Activated CD8-positive, alpha-beta T cell treated with anti-CD3 and anti-CD28 coated beads for 36 hours (primary cell): ENCODE measurements around the gene NRP1. TPM values are rescaled to one million over a fixed set of nuclear protein-coding genes. Genes with fewer than 3 reads are reported as not detected.

Experiments used
- ATAC-seq: fragments of 200-7000 bp; cut with Tn5 transposase; one replicate; pipeline ENCODE4 v1.10.0; 2021; ENCODE audit warnings: mild to moderate bottlenecking, moderate library complexity
- CTCF ChIA-PET: fragments of 350-600 bp; sonication (Branson Sonifier 250); formaldehyde crosslinking; loops from one replicate; lab custom pipeline; 2021; ENCODE audit warnings: antibody characterized with exemption; lab: Charles Lee
- POLR2A ChIA-PET: fragments of 350-600 bp; sonication (Branson Sonifier 250); formaldehyde crosslinking; loops from one replicate; lab custom pipeline; 2021; ENCODE audit warnings: antibody characterized with exemption; lab: Charles Lee
- DNase-seq: peaks from one replicate; pipeline ENCODE4 v3.0.0-alpha.2; 2020
- H3K27ac Mint-ChIP-seq: one replicate; pipeline ENCODE4 v1.8.0; 2021; ENCODE audit warnings: mild to moderate bottlenecking, mixed read lengths
- H3K27me3 Mint-ChIP-seq: one replicate; pipeline ENCODE4 v1.8.0; 2021; ENCODE audit warnings: mixed read lengths
- H3K36me3 Mint-ChIP-seq: one replicate; pipeline ENCODE4 v1.8.0; 2021; ENCODE audit warnings: low read depth, mixed read lengths
- H3K4me1 Mint-ChIP-seq: one replicate; pipeline ENCODE4 v1.8.0; 2021; ENCODE audit warnings: low read depth, mixed read lengths
- H3K4me3 Mint-ChIP-seq: one replicate; pipeline ENCODE4 v1.8.0; 2021; ENCODE audit warnings: mild to moderate bottlenecking, moderate library complexity, mixed read lengths
- H3K9me3 Mint-ChIP-seq: one replicate; pipeline ENCODE4 v1.8.0; 2021; ENCODE audit warnings: mixed read lengths
- intact Hi-C: fragments of 100-400 bp; cut with micrococcal nuclease; formaldehyde crosslinking; loops from one replicate; pipeline ENCODE4 v1.10.0; 2022
- total RNA-seq, 2 experiments: library from RNA; stranded (reverse); gene quantifications; one replicate each; pipeline ENCODE4 v1.2.3, GENCODE V29; 2021
- TF ChIP-seq, protein P1 (sequence below): fragments of 200-600 bp; IDR thresholded peaks from one replicate; pipeline ENCODE4 v1.8.0; 2022; ENCODE audit warnings: antibody characterized with exemption, mild to moderate bottlenecking

NRP1 gene
- total RNA-seq, 2 experiments from 2014 or later: 0.22 to 0.79 TPM

DNA sequence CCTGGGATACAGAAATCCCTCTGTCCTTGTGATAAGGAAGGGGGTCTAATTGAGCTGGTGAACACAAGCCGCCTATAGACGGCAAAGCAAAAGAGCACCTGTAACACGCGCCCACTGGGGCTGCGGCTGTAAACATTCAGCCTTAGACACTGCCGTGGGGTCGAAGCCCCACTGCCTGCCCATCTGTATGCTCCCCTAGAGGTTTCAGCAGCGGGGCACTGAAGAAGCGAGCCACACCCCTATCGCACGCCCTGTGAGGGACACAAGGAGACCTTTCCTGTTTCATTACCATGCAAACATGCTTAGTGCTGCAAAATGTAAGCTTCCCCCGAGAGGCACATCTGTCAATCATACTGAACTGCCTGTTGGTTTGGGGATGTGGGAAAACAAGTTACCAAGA is 82.1 kb downstream of the NRP1 start:
- ChIA-PET POLR2A (interaction anchor here (0.9 kb wide), 1 partner anchor 10 kb away, joined by 3 read pairs; no protein-coding TSS in a partner anchor), CTCF (interaction anchor here (1.4 kb wide), 1 partner anchor 59 kb away, joined by 3 read pairs; no protein-coding TSS in a partner anchor)
- ATAC-seq (peak; percentile 28), DNase-seq (peak; percentile 22)
- Mint-ChIP-seq H3K4me1 (peaks cover 58% of the 10 kb centered on the region), H3K9me3 (peaks cover 4% of the 10 kb centered on the region), H3K4me3 (peak overlapping the region; percentile 9), H3K27ac (peak overlapping the region; percentile 73), H3K27me3 (peaks cover 1% of the 10 kb centered on the region), H3K36me3 (peaks cover 1% of the 10 kb centered on the region)
- TF ChIP-seq, protein P1, sequence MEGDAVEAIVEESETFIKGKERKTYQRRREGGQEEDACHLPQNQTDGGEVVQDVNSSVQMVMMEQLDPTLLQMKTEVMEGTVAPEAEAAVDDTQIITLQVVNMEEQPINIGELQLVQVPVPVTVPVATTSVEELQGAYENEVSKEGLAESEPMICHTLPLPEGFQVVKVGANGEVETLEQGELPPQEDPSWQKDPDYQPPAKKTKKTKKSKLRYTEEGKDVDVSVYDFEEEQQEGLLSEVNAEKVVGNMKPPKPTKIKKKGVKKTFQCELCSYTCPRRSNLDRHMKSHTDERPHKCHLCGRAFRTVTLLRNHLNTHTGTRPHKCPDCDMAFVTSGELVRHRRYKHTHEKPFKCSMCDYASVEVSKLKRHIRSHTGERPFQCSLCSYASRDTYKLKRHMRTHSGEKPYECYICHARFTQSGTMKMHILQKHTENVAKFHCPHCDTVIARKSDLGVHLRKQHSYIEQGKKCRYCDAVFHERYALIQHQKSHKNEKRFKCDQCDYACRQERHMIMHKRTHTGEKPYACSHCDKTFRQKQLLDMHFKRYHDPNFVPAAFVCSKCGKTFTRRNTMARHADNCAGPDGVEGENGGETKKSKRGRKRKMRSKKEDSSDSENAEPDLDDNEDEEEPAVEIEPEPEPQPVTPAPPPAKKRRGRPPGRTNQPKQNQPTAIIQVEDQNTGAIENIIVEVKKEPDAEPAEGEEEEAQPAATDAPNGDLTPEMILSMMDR: no peak
- intact Hi-C loops: no loop called here

DNA sequence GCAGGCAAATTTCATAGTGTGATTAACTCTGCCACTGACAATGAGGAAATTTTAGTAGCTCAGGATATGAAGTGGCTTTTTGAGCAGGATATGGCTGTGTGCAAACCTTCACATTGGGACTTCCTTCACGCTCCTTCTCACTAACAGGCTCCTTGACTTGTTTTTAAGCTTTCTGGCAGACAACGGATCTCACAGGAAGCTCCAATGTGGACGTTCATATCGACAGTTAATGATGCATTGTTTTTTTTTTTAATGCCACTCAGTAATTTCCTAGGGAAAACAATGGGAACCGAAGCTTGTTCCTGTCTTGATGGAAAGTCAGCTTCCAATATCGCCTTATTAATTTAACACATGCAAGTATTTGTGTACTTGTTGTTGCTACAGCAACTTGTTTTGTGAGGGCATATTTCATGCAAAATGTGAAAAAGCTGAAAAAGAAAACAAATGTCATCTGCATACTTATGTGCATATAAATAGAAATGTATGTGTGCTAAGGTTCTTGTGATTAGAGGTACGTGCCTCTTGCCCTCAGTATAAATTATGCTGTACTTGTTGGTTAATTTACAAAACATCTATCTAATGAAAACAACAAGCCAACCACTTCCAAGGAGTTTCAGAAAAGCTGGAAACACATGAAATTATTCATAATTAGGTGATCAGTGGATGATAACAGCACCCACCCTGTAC is 84.7 kb downstream of the NRP1 start:
- peaks cover 1% of the 10 kb centered on the region for H3K36me3 Mint-ChIP-seq
- TF ChIP-seq, protein P1: no peak
- no peak overlapping the region for H3K27ac Mint-ChIP-seq
- H3K4me3 Mint-ChIP-seq: no peak overlapping the region
- ATAC-seq: no peak
- H3K27me3 Mint-ChIP-seq: no peaks in the 10 kb centered on the region
- no peak for DNase-seq
- peaks cover 73% of the 10 kb centered on the region for H3K4me1 Mint-ChIP-seq
- H3K9me3 Mint-ChIP-seq: peaks cover 4% of the 10 kb centered on the region
- ChIA-PET POLR2A (interaction anchor here (0.6 kb wide), 1 partner anchor 12 kb away, joined by 3 read pairs; no protein-coding TSS in a partner anchor), CTCF (interaction anchor here (0.7 to 1.2 kb wide), 2 partner anchors 16 to 57 kb away, joined by 3 read pairs; no protein-coding TSS in a partner anchor)
- intact Hi-C loops: no loop called here

DNA sequence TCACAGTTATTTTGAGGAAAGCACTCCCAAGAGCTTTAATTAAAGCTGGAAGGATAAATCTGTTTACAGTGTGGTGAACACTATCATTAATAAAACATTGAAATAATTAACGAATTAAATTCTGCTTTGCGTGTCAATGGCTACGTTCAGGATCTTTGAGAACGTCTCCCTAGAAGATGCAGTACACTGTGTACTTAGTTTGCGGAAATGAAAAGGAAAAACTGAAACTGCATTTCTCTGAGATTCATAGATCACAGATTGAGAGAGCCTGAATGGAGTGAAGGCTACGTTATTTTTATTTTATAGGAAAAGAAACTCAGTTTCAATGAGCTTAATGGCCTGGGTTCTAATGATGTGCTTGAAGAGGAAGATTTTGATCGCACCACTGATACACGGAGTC is 85.3 kb downstream of the NRP1 start:
- Mint-ChIP-seq H3K27ac (no peak overlapping the region), H3K9me3 (peaks cover 4% of the 10 kb centered on the region), H3K4me1 (peaks cover 79% of the 10 kb centered on the region), H3K36me3 (peaks cover 1% of the 10 kb centered on the region), H3K4me3 (no peak overlapping the region), H3K27me3 (no peaks in the 10 kb centered on the region)
- ChIA-PET CTCF (interaction anchor here (0.7 to 1.2 kb wide), 2 partner anchors 16 to 56 kb away, joined by 3 read pairs; no protein-coding TSS in a partner anchor), POLR2A (no interaction called here)
- no peak for DNase-seq
- no peak for ATAC-seq
- intact Hi-C loops: no loop called here
- TF ChIP-seq, protein P1: no peak

DNA sequence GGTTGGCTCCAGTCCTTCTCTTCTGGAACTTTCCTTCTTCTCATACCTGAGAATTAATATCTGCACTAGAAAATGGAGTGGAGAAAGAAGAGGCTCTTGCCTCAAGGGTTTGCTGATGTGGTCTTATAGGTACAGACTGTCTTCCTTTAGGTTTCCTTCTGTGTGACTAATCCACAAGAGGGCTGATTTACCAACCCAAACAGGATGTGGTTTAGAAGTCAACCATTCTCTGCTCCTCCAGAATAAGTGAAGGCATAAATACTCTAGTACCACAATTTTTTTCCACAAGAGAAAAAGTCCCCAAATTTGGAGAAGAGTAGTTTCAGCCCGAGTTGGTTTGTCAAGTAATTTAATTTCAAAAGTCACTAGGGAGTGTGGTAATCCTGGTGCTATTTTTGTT is 85.8 kb downstream of the NRP1 start:
- peaks cover 1% of the 10 kb centered on the region for H3K36me3 Mint-ChIP-seq
- TF ChIP-seq, protein P1: no peak
- DNase-seq (peak; percentile 42), ATAC-seq (peak; percentile 84)
- no peak overlapping the region for H3K4me3 Mint-ChIP-seq
- H3K9me3 Mint-ChIP-seq: peaks cover 4% of the 10 kb centered on the region
- H3K27ac Mint-ChIP-seq: no peak overlapping the region
- no peaks in the 10 kb centered on the region for H3K27me3 Mint-ChIP-seq
- H3K4me1 Mint-ChIP-seq: peaks cover 81% of the 10 kb centered on the region
- intact Hi-C loops: no loop called here
- CTCF ChIA-PET: interaction anchor here (1.2 kb wide), 1 partner anchor 56 kb away, joined by 3 read pairs; no protein-coding TSS in a partner anchor
- POLR2A ChIA-PET: interaction anchor here (1.0 kb wide), 1 partner anchor 59 kb away, joined by 3 read pairs; no protein-coding TSS in a partner anchor
